AG10803 (cell line): ENCODE measurements around the gene ZNF558.
A peak's percentile ranks its signal among the peaks of the same experiment; 100 is the strongest.

Experiments used
- DNase-seq: peaks from one replicate; pipeline ENCODE4 v3.0.0; 2010; ENCODE audit warnings: low read depth
- H3K4me3 ChIP-seq: 2 replicates; pipeline ENCODE4 v1.5.1; 2011; ENCODE audit warnings: mild to moderate bottlenecking, low read length, control low read depth
- TF ChIP-seq, protein P1 (sequence below): conservative IDR thresholded peaks from 2 replicates; pipeline ENCODE4 v1.5.1; 2011; ENCODE audit warnings: mild to moderate bottlenecking, low read length, control low read depth, inconsistent platforms

The ZNF558 gene

DNA sequence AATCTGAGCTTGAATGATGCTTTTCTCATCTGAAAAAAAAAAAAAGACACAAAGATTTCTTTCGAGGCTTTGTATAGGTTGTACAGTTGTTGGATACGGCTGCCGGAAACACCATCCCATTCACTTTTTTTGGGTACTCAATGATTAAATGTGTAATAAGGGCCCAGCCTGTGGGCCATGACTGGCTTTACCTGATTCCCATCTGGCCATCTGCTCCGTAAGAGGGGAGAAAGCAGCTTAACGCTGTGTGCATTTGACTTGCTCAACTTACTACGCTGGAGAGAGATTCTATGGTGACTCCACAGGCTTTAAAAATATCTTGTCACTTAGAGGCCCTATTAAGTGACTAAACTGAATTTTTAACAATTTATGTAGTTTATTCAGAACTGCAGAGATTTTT lies 731 bp downstream of the ZNF558 start:
- TF ChIP-seq, protein P1, sequence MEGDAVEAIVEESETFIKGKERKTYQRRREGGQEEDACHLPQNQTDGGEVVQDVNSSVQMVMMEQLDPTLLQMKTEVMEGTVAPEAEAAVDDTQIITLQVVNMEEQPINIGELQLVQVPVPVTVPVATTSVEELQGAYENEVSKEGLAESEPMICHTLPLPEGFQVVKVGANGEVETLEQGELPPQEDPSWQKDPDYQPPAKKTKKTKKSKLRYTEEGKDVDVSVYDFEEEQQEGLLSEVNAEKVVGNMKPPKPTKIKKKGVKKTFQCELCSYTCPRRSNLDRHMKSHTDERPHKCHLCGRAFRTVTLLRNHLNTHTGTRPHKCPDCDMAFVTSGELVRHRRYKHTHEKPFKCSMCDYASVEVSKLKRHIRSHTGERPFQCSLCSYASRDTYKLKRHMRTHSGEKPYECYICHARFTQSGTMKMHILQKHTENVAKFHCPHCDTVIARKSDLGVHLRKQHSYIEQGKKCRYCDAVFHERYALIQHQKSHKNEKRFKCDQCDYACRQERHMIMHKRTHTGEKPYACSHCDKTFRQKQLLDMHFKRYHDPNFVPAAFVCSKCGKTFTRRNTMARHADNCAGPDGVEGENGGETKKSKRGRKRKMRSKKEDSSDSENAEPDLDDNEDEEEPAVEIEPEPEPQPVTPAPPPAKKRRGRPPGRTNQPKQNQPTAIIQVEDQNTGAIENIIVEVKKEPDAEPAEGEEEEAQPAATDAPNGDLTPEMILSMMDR = no peak
- peak overlapping the region; percentile 83 for H3K4me3 ChIP-seq
- no peak for DNase-seq

GRCh38 chr19:8827277-8827676 lies 4.8 kb downstream of the ZNF558 start:
- no peak overlapping the region for H3K4me3 ChIP-seq
- DNase-seq = no peak
- TF ChIP-seq, protein P1 = no peak

GRCh38 chr19:8826371-8826770 lies 5.7 kb downstream of the ZNF558 start:
- no peak overlapping the region for H3K4me3 ChIP-seq
- DNase-seq = no peak
- TF ChIP-seq, protein P1 = no peak

DNA sequence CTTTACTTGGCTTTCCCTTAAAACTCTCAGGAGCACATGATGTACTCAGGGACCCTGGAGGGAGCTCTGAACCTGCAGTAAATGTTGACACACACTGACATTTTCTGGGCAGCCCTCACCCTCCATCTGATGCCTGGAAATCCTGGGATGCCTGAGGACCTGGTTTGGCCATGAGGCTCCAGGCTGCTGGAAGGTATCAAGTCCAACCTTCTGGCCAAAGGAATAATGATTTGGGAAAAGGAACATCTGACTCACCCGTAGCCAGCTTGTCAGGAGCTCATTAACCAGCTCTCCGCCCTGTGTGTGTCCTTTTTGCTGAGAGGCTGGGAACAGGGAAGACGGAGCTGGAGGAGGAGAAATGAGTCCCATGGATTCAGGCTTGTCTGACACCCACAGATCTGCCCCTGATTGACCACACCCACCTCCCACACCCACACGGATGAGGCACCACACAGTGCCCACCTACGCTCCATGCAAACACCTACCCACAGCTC lies 10.3 kb downstream of the ZNF558 start:
- no peak overlapping the region for H3K4me3 ChIP-seq
- TF ChIP-seq, protein P1 = no peak
- no peak for DNase-seq

DNA sequence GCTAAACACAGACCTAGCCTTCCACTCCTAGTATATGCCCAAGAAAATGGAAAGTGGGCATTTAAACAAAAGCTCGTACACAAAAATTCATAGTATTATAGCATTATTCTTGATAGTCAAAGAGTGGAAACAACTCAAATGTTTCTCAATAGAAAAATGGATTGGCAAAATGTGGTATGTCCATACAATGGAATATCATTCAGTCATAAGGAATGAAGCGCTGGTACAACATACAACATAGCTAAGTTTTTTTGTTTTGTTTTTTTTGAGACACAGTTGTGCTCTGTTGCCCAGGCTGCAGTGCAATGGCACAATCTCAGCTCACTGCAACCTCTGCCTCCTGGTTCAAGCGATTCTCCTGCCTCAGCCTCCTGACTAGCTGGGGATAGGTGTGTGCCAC lies 11.9 kb downstream of the ZNF558 start:
- TF ChIP-seq, protein P1 = no peak
- no peak for DNase-seq
- H3K4me3 ChIP-seq = no peak overlapping the region

- DNase-seq = no peak
- TF ChIP-seq, protein P1 = no peak
- no peak overlapping the region for H3K4me3 ChIP-seq
Observed at GRCh38 chr19:8815780-8816179, 16.3 kb downstream of the ZNF558 start.

DNA sequence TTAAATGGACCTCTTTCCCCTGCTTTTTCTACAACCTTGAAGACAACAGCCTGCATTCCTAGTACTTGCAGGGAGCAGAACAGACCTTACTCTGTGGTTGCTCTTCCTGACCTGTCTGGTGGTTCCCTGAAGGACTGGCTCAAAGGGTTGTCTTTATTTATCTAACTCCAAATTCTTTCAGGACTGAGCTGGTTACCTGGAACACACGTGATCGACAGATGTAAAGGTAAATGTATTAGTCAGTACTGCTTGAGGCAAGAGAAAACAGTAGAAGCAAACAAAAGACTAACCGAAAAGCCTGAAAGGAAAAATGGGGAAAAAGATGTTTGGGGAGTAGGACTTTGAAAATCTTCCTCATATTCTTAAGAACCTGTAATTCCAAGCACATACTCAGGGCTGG lies 17.9 kb downstream of the ZNF558 start:
- no peak for DNase-seq
- TF ChIP-seq, protein P1 = no peak
- no peak overlapping the region for H3K4me3 ChIP-seq
